ENCODE data around the gene ADGRD1.
A peak's percentile ranks its signal among the peaks of the same experiment; 100 is the strongest.
"Not testable (repeated sequence)": the region's sequence is repeated elsewhere in the genome, so short reads cannot be mapped to it uniquely, and the experiment has no call there.

The ADGRD1 gene

GRCh38 chr12:131126662-131127173 is 173.0 kb downstream of the ADGRD1 start:
- DNase-seq: no peak

GRCh38 chr12:131128556-131128955 is 174.8 kb downstream of the ADGRD1 start:
- no peak for DNase-seq

GRCh38 chr12:131128966-131129619 is 175.4 kb downstream of the ADGRD1 start:
- not testable (repeated sequence) for DNase-seq

- DNase-seq: peak; percentile 8
These were observed 176.1 kb downstream of the ADGRD1 start for GRCh38 chr12:131129839-131130238.

GRCh38 chr12:131130311-131130911 is 176.7 kb downstream of the ADGRD1 start:
- DNase-seq: no peak

- no peak for DNase-seq
These were observed 177.5 kb downstream of the ADGRD1 start for GRCh38 chr12:131131077-131131807.

GRCh38 chr12:131131808-131132117 is 178.1 kb downstream of the ADGRD1 start:
- no peak for DNase-seq

GRCh38 chr12:131132118-131132892 is 178.6 kb downstream of the ADGRD1 start:
- DNase-seq: peak; percentile 43

GRCh38 chr12:131133015-131133905 is 179.6 kb downstream of the ADGRD1 start:
- DNase-seq: no peak

GRCh38 chr12:131133994-131134393 is 180.3 kb downstream of the ADGRD1 start:
- DNase-seq: no peak

GRCh38 chr12:131134523-131135310 is 181.0 kb downstream of the ADGRD1 start:
- no peak for DNase-seq

- DNase-seq: no peak
These were observed 181.6 kb downstream of the ADGRD1 start for GRCh38 chr12:131135311-131135785.

GRCh38 chr12:131135786-131136538 is 182.3 kb downstream of the ADGRD1 start:
- DNase-seq: no peak

GRCh38 chr12:131136539-131136872 is 182.8 kb downstream of the ADGRD1 start:
- no peak for DNase-seq

GRCh38 chr12:131137009-131137835 is 183.5 kb downstream of the ADGRD1 start:
- no peak for DNase-seq

- no peak for DNase-seq
These were observed 184.3 kb downstream of the ADGRD1 start for GRCh38 chr12:131137836-131138637.

- no peak for DNase-seq
These were observed 185.1 kb downstream of the ADGRD1 start for GRCh38 chr12:131138638-131139362.

Data from inflammatory macrophage treated with lipopolysaccharide for 4 hours (primary cell).